KMS-11 (cell line): ENCODE data around the gene CTNNA3.

ENCODE experiments used
- H2AFZ ChIP-seq: fragments of 200-600 bp; sonication (generic); 2 replicates; pipeline ENCODE4 v1.6.1; 2016; ENCODE audit warnings: antibody characterized with exemption, mixed run types, low read depth
- H3K27ac ChIP-seq: fragments of 200-600 bp; sonication (generic); 2 replicates; pipeline ENCODE4 v1.6.1; 2016; ENCODE audit warnings: mild to moderate bottlenecking, mixed run types
- H3K27me3 ChIP-seq: fragments of 200-600 bp; sonication (generic); 2 replicates; pipeline ENCODE4 v1.6.1; 2017; ENCODE audit warnings: mild to moderate bottlenecking, low read depth, mixed run types, moderate library complexity; ENCODE audit not compliant: insufficient read depth
- H3K36me3 ChIP-seq: fragments of 200-600 bp; sonication (generic); 2 replicates; pipeline ENCODE4 v1.6.1; 2017; ENCODE audit warnings: mild to moderate bottlenecking, mixed run types; ENCODE audit not compliant: insufficient read depth
- H3K4me1 ChIP-seq: fragments of 200-600 bp; sonication (generic); 2 replicates; pipeline ENCODE4 v1.6.1; 2016; ENCODE audit warnings: mild to moderate bottlenecking, low read depth, mixed run types; ENCODE audit not compliant: poor library complexity, severe bottlenecking
- H3K4me2 ChIP-seq: fragments of 200-600 bp; sonication (generic); 2 replicates; pipeline ENCODE4 v1.7.0; 2016; ENCODE audit warnings: mild to moderate bottlenecking, mixed run types
- H3K4me3 ChIP-seq: fragments of 200-600 bp; sonication (generic); IDR thresholded peaks from 2 replicates; pipeline ENCODE4 v1.6.1; 2017; ENCODE audit warnings: low read depth, low read length, mixed read lengths; ENCODE audit not compliant: insufficient read depth
- H3K79me2 ChIP-seq: fragments of 200-600 bp; sonication (generic); 2 replicates; pipeline ENCODE4 v1.6.1; 2016; ENCODE audit warnings: low read depth, mixed run types; ENCODE audit not compliant: insufficient read depth
- H3K9ac ChIP-seq: fragments of 200-600 bp; sonication (generic); 2 replicates; pipeline ENCODE4 v1.6.1; 2016; ENCODE audit warnings: mild to moderate bottlenecking, mixed run types
- H4K20me1 ChIP-seq: fragments of 200-600 bp; sonication (generic); 2 replicates; pipeline ENCODE4 v1.6.1; 2016; ENCODE audit warnings: mild to moderate bottlenecking, mixed run types; ENCODE audit not compliant: insufficient read depth
- CTCF ChIP-seq: fragments of 200-600 bp; sonication (generic); conservative IDR thresholded peaks from 2 replicates; pipeline ENCODE4 v1.6.1; 2017; ENCODE audit warnings: low read depth, mild to moderate bottlenecking, antibody characterized with exemption, low read length, moderate library complexity, mixed read lengths

The CTNNA3 gene

GRCh38 chr10:66463611-66464010 lies 1232.4 kb downstream of the CTNNA3 start:
- Histone ChIP-seq H3K4me2 (no peak overlapping the region), H3K27ac (no peak overlapping the region), H3K36me3 (no peaks in the 10 kb centered on the region), H3K27me3 (no peaks in the 10 kb centered on the region), H3K4me3 (no peak overlapping the region), H3K79me2 (no peaks in the 10 kb centered on the region), H4K20me1 (no peaks in the 10 kb centered on the region), H3K4me1 (no peaks in the 10 kb centered on the region), H2AFZ (no peak overlapping the region), H3K9ac (no peak overlapping the region)
- TF ChIP-seq CTCF: no peak

- Histone ChIP-seq H4K20me1 (no peaks in the 10 kb centered on the region), H3K27me3 (no peaks in the 10 kb centered on the region), H3K4me2 (no peak overlapping the region), H3K36me3 (no peaks in the 10 kb centered on the region), H3K4me3 (no peak overlapping the region), H3K27ac (no peak overlapping the region), H3K79me2 (no peaks in the 10 kb centered on the region), H3K9ac (no peak overlapping the region), H2AFZ (no peak overlapping the region), H3K4me1 (no peaks in the 10 kb centered on the region)
- TF ChIP-seq CTCF: no peak
Measured at GRCh38 chr10:66457629-66458028, 1238.4 kb downstream of the CTNNA3 start.

GRCh38 chr10:66455304-66455703 lies 1240.7 kb downstream of the CTNNA3 start:
- no peak overlapping the region for H3K27ac ChIP-seq
- no peaks in the 10 kb centered on the region for H3K36me3 ChIP-seq
- no peak overlapping the region for H3K9ac ChIP-seq
- no peak for TF ChIP-seq CTCF
- no peak overlapping the region for H3K4me2 ChIP-seq
- H4K20me1 ChIP-seq: no peaks in the 10 kb centered on the region
- H3K79me2 ChIP-seq: no peaks in the 10 kb centered on the region
- H2AFZ ChIP-seq: no peak overlapping the region
- no peaks in the 10 kb centered on the region for H3K4me1 ChIP-seq
- H3K4me3 ChIP-seq: no peak overlapping the region
- H3K27me3 ChIP-seq: no peaks in the 10 kb centered on the region

GRCh38 chr10:66440568-66440967 lies 1255.4 kb downstream of the CTNNA3 start:
- no peak overlapping the region for H3K4me2 ChIP-seq
- H3K4me1 ChIP-seq: no peaks in the 10 kb centered on the region
- no peaks in the 10 kb centered on the region for H3K36me3 ChIP-seq
- no peak for TF ChIP-seq CTCF
- no peaks in the 10 kb centered on the region for H3K79me2 ChIP-seq
- H2AFZ ChIP-seq: no peak overlapping the region
- H4K20me1 ChIP-seq: no peaks in the 10 kb centered on the region
- no peaks in the 10 kb centered on the region for H3K27me3 ChIP-seq
- H3K4me3 ChIP-seq: no peak overlapping the region
- H3K27ac ChIP-seq: no peak overlapping the region
- no peak overlapping the region for H3K9ac ChIP-seq
